Stimulated activated memory B cell treated with anti-CD40 and anti-IgM and Interleukin-4, amounts not matched to agents 10 μg/mL and 1 μg/mL and 100 μg/mL, for 72 hours (primary cell): ENCODE measurements around the gene SETX.

ENCODE experiments used
- ATAC-seq: fragments of 150-1000 bp; cut with Tn5 transposase; 2 replicates; pipeline ENCODE4 v1.10.0; 2021
- H3K27ac Mint-ChIP-seq: one replicate; pipeline ENCODE4 v1.8.0; 2022; ENCODE audit warnings: mild to moderate bottlenecking, mixed read lengths
- H3K27me3 Mint-ChIP-seq: one replicate; pipeline ENCODE4 v1.8.0; 2022; ENCODE audit warnings: mixed read lengths
- H3K36me3 Mint-ChIP-seq: one replicate; pipeline ENCODE4 v1.8.0; 2022; ENCODE audit warnings: mixed read lengths
- H3K4me1 Mint-ChIP-seq: one replicate; pipeline ENCODE4 v1.8.0; 2022; ENCODE audit warnings: mixed read lengths
- H3K4me3 Mint-ChIP-seq: one replicate; pipeline ENCODE4 v1.8.0; 2022; ENCODE audit warnings: mild to moderate bottlenecking, moderate library complexity, mixed read lengths
- H3K9me3 Mint-ChIP-seq: one replicate; pipeline ENCODE4 v1.8.0; 2022; ENCODE audit warnings: mixed read lengths

The SETX gene

DNA sequence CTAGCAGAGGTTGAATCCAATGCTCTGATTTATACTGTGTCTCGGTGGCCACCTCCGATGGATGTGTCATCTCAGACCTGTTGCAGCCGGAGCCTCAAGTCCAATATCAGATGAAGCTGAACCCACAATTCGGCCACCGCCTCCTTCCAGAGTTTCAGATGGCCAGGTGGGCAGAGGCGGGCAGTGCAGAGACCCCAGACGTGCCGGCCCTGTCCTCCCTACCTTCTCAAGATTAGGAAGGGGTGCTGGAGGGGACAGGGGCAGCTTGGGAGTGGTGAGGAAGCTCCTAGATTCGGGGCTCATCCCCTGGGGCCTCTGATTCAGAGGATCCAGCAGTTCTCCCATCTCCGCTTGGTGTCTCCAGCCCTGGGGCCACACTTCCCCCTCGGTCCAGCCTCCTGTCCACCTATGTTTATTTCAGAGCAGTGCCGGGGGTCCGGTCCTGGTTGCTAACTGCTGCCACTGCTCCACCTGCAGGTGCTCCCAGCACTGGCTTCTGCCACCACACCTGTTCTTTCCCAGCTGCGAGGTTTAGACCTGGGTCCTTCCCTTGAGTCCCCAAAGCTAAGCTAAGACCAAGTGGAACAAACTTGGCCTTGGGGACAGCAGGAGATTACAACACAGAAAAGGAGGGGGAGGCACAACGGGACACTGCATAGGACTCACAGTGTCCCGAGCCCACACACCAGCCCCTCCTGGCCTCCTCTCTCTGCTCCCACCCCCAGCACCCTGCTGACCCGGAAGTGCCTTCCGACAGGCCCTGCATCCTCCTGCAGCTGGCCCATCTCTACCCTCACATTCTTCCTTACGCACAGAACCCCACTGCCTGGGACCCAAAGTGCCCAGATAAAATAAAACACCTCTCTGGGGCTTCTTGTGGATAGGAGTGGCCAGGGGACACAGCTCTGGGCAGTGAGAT is 111.4 kb downstream of the SETX start:
- no peak for ATAC-seq
- Mint-ChIP-seq H3K9me3 (no peaks in the 10 kb centered on the region), H3K36me3 (no peaks in the 10 kb centered on the region), H3K27ac (no peak overlapping the region), H3K27me3 (peaks cover 20% of the 10 kb centered on the region), H3K4me3 (peak overlapping the region; percentile 29), H3K4me1 (peaks cover 26% of the 10 kb centered on the region)

DNA sequence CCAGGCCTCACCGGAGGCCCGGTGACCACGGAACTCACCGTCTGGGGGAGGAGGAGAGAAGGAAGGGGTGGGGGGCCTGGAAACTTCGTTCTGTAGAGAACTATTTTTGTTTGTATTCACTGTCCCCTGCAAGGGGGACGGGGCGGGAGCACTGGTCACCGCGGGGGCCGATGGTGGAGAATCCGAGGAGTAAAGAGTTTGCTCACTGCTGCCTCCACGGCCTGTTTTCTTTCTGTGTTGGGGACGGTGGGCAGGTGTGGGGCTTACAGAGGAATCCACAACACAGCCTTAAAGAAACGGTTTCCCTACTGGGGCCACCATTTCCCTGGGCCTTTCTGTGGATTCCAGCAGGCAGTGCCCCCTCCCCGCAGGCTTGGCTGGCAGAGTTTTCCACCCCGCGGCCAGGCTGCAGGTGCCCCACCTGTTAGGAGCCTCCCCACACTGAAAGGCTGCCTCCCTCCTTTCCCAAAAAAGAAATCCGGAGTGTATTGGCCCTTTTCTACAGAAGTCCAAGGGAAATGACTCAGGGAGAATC is 112.1 kb downstream of the SETX start:
- no peaks in the 10 kb centered on the region for H3K36me3 Mint-ChIP-seq
- H3K27ac Mint-ChIP-seq, result peak overlapping the region; percentile 87
- H3K9me3 Mint-ChIP-seq, result no peaks in the 10 kb centered on the region
- H3K4me3 Mint-ChIP-seq, result peak overlapping the region; percentile 100
- H3K4me1 Mint-ChIP-seq, result peaks cover 26% of the 10 kb centered on the region
- no peak for ATAC-seq
- peaks cover 16% of the 10 kb centered on the region for H3K27me3 Mint-ChIP-seq

- H3K4me1 Mint-ChIP-seq, result peaks cover 26% of the 10 kb centered on the region
- no peaks in the 10 kb centered on the region for H3K36me3 Mint-ChIP-seq
- ATAC-seq, result peak; percentile 2
- H3K4me3 Mint-ChIP-seq, result peak overlapping the region; percentile 100
- peaks cover 10% of the 10 kb centered on the region for H3K27me3 Mint-ChIP-seq
- H3K9me3 Mint-ChIP-seq, result no peaks in the 10 kb centered on the region
- peak overlapping the region; percentile 87 for H3K27ac Mint-ChIP-seq
Measured at GRCh38 chr9:132241840-132242620, 112.8 kb downstream of the SETX start.

- peak overlapping the region; percentile 92 for H3K4me3 Mint-ChIP-seq
- H3K36me3 Mint-ChIP-seq, result no peaks in the 10 kb centered on the region
- ATAC-seq, result peak; percentile 1
- H3K4me1 Mint-ChIP-seq, result peaks cover 30% of the 10 kb centered on the region
- peaks cover 4% of the 10 kb centered on the region for H3K27me3 Mint-ChIP-seq
- no peaks in the 10 kb centered on the region for H3K9me3 Mint-ChIP-seq
- peak overlapping the region; percentile 79 for H3K27ac Mint-ChIP-seq
Measured at GRCh38 chr9:132241483-132241839, 113.3 kb downstream of the SETX start.

GRCh38 chr9:132240841-132241482 is 113.8 kb downstream of the SETX start:
- no peaks in the 10 kb centered on the region for H3K27me3 Mint-ChIP-seq
- peak; percentile 95 for ATAC-seq

DNA sequence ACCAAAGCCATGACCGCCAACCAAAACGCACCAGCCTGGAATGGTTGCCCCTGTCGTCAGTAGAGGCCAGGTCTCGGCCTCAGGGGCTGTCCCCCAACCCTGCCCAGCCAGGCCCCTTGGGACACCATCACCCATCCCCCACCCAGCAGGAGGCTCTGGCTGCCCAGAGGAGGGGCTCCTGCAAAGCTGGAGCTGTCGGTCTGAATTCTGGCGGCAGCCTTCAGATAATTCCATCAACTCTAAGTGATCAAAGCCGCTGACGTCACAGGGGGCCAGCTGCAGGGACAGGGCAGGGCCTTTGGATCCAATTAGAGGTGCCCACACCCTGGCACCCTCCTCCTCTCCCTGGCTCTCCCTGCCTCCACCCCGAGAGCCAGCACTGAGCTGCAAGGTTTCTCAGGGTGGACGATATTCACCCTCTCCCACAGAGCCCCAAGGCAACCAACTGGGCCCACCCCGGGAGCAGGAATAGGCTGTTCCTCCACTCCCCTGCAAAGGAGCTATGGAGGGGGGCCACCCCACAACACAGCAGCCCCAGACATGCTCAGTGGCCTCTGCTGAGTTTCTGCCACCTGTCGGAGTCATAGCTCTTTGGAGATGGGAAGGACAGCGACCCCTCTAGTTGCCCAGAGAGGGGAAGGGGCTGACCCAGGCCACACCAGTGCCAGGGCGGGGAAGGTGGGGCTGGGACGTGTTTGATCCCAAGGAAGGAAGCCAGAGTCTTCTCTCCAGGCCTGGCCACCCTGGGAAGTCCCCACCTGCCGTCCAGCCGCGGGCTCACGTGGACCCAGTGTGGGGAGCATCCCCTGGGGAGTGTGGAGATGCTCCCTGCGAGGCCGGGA is 114.6 kb downstream of the SETX start:
- Mint-ChIP-seq H3K27me3 (no peaks in the 10 kb centered on the region), H3K27ac (peak overlapping the region; percentile 79), H3K4me1 (peaks cover 40% of the 10 kb centered on the region), H3K36me3 (no peaks in the 10 kb centered on the region), H3K4me3 (peak overlapping the region; percentile 92), H3K9me3 (no peaks in the 10 kb centered on the region)
- ATAC-seq, result no peak

More at GRCh38 chr9:132240841-132241482, 113.8 kb downstream of the SETX start:
- H3K4me3 Mint-ChIP-seq, result peak overlapping the region; percentile 92
- H3K27ac Mint-ChIP-seq, result peak overlapping the region; percentile 79
- H3K36me3 Mint-ChIP-seq, result no peaks in the 10 kb centered on the region
- H3K4me1 Mint-ChIP-seq, result peaks cover 35% of the 10 kb centered on the region
- H3K9me3 Mint-ChIP-seq, result no peaks in the 10 kb centered on the region

DNA sequence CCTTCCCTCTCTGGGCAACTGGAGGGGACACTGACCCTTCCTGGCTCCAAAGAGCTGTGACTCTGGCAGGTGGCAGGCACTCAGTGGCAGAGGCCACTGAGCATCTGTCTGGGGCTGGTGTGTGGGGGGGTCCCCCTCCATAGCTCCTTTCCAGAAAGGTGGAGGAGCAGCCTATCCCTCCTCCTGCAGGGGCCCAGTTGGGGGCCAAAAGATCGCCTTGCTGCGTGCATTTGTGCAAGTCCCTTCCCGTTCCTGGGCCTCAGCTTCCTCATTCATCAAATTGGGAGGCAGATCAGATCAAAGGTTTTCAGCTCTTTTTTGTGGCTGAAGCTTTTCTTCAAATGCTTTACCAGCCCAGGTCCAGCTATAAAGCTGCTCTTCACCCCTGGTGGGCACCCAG is 115.3 kb downstream of the SETX start:
- Mint-ChIP-seq H3K9me3 (no peaks in the 10 kb centered on the region), H3K36me3 (no peaks in the 10 kb centered on the region), H3K27me3 (no peaks in the 10 kb centered on the region), H3K4me1 (peaks cover 40% of the 10 kb centered on the region), H3K4me3 (no peak overlapping the region), H3K27ac (no peak overlapping the region)
- no peak for ATAC-seq

GRCh38 chr9:132238992-132239391 is 115.8 kb downstream of the SETX start:
- Mint-ChIP-seq H3K27me3 (no peaks in the 10 kb centered on the region), H3K9me3 (no peaks in the 10 kb centered on the region), H3K36me3 (no peaks in the 10 kb centered on the region), H3K4me3 (no peak overlapping the region), H3K27ac (no peak overlapping the region), H3K4me1 (peaks cover 40% of the 10 kb centered on the region)
- ATAC-seq, result no peak

- Mint-ChIP-seq H3K4me3 (no peak overlapping the region), H3K36me3 (no peaks in the 10 kb centered on the region), H3K27me3 (peaks cover 3% of the 10 kb centered on the region), H3K27ac (no peak overlapping the region), H3K9me3 (no peaks in the 10 kb centered on the region), H3K4me1 (peaks cover 40% of the 10 kb centered on the region)
- no peak for ATAC-seq
Measured at GRCh38 chr9:132238026-132238972, 116.5 kb downstream of the SETX start.

GRCh38 chr9:132237481-132237880 is 117.3 kb downstream of the SETX start:
- Mint-ChIP-seq H3K27ac (no peak overlapping the region), H3K27me3 (peaks cover 10% of the 10 kb centered on the region), H3K4me3 (no peak overlapping the region), H3K4me1 (peaks cover 36% of the 10 kb centered on the region), H3K36me3 (no peaks in the 10 kb centered on the region), H3K9me3 (no peaks in the 10 kb centered on the region)
- ATAC-seq, result no peak

DNA sequence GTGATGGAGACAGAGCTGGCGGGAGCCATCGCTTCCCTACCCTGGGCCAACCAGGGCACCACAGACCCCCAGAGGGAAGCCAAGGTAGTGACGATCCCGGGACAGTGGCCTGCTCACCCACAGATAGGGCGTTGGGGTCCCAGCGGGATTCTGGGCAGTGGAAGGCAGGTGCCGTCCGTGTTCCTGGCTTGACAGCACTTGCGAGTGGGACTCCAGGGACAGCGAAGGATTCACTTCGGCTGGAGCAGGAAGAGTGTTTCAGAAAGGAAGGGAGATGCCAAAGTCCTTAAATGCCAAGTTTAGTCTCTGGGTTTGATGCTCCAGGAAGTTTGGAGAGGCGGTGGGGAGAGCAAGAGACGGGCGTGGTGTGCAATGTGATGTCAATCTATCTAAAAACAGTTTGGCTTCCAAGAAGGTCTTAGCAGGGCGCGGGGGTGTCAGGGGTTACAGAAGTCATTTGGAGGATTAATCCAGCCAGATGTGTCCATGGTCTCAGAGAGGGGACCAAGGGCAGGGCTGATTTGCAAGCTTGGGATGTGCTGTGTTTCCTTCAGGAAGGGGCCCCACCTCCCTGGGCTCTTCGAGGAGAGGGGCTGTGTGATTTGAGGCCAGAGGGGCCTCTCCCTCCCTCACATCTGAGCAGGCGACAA is 118.0 kb downstream of the SETX start:
- peaks cover 12% of the 10 kb centered on the region for H3K27me3 Mint-ChIP-seq

DNA sequence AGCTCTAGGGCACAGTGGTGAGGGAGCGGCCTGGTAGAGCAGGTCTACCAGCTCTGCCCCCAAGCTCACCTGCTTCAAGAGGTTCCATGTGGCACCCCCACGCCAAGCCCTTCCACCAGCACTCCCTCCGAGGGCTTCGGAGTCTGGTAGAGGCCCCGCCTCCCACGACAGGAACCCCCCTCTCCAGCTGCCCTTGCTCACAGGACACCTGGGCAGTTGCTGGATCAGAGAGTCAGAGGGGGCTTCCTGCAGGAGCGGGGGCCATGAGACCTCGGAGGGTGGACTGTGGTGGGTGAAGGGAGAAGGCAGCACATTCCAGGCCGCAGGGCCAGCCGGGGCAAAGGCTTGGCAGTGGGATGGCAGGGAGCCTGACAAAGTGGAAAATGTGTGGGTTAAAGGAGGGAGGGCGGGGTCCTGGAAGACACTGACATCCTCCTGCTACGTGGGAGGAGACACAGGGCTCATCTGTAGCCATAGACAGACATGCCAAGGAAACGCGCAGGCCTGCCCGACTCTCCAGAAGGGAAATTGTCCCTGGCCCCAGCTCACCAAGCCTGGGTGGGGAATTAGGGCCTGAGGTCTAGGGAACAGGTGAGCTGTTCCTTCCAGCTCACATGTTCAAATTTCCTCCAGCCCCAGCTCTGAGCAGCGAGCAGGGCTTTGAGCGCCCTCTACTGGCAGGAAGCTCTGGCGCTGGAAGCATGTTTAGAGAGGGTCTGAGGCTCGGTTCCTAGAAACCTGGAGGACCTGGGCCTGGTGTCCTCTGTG is 118.7 kb downstream of the SETX start:
- Mint-ChIP-seq H3K27ac (no peak overlapping the region), H3K9me3 (no peaks in the 10 kb centered on the region), H3K4me3 (no peak overlapping the region), H3K4me1 (peaks cover 31% of the 10 kb centered on the region), H3K36me3 (no peaks in the 10 kb centered on the region), H3K27me3 (peaks cover 19% of the 10 kb centered on the region)
- no peak for ATAC-seq

More for the DNA sequence above, 118.0 kb downstream of the SETX start:
- no peak overlapping the region for H3K27ac Mint-ChIP-seq
- H3K9me3 Mint-ChIP-seq, result no peaks in the 10 kb centered on the region
- H3K4me3 Mint-ChIP-seq, result no peak overlapping the region
- H3K36me3 Mint-ChIP-seq, result no peaks in the 10 kb centered on the region
- no peak for ATAC-seq
- peaks cover 31% of the 10 kb centered on the region for H3K4me1 Mint-ChIP-seq
